Measurements from ENCODE around the gene RALGDS. TPM values are rescaled to one million over a fixed set of nuclear protein-coding genes. Genes with fewer than 3 reads are reported as not detected.
"Not testable (repeated sequence)": the region's sequence is repeated elsewhere in the genome, so short reads cannot be mapped to it uniquely, and the experiment has no call there.

The RALGDS gene
- total RNA-seq, 2 experiments from 2014 or later: 50.3 to 51.9 TPM

DNA sequence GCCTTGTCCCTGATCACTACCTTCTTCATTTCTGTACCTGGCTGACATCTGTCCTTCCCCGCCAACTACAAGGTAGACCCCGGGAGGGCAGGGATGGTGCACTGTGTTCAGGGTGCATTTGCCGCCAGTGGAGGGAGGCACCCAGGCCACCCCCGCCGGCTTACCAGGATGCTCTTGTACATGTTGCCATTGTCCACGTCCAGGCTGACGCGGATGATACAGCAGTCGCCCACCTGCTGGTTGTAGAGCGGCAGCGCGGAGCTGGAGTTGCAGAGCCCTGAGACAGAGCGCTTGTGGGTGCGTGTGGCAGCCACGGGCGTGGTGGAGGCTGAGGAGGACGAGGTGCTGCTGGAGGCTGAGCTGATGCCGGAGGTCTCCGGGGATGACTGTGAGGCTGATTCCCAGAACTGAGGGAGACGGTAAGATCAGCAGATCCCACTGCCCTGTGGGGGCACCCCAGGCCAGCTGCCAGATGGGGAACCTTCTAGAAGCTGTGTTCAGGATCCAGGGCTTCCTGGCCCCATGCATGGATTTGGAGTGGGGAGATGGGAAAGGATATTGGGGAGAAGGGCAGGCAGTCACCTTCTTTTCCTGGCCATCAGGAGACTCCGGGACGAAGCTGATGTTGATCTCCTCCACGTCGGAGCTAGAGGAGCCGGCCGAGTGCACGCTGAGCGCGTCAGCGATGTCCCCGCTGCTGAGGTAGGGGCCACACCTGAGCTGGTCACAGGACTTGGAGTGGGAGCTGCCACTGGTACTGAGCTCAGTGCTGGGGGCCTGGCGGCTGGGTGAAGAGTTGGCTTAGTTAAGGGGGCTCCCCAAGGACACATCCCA is 19.5 kb downstream of the RALGDS start:
- DNase-seq: no peak
- no peak overlapping the region for H3K27ac Mint-ChIP-seq
- peaks cover 5% of the 10 kb centered on the region for H3K9me3 Mint-ChIP-seq
- H3K36me3 Mint-ChIP-seq: peaks cover 48% of the 10 kb centered on the region
- H3K4me1 Mint-ChIP-seq: no peaks in the 10 kb centered on the region
- H3K4me3 Mint-ChIP-seq: no peak overlapping the region
- H3K27me3 Mint-ChIP-seq: no peaks in the 10 kb centered on the region

GRCh38 chr9:133100506-133101355 is 20.3 kb downstream of the RALGDS start:
- Mint-ChIP-seq H3K4me1 (no peaks in the 10 kb centered on the region), H3K4me3 (no peak overlapping the region), H3K27me3 (no peaks in the 10 kb centered on the region), H3K9me3 (peaks cover 13% of the 10 kb centered on the region), H3K27ac (no peak overlapping the region), H3K36me3 (peaks cover 53% of the 10 kb centered on the region)
- DNase-seq: no peak

- H3K36me3 Mint-ChIP-seq: peaks cover 54% of the 10 kb centered on the region
- H3K27ac Mint-ChIP-seq: no peak overlapping the region
- no peak overlapping the region for H3K4me3 Mint-ChIP-seq
- H3K9me3 Mint-ChIP-seq: peaks cover 16% of the 10 kb centered on the region
- H3K27me3 Mint-ChIP-seq: no peaks in the 10 kb centered on the region
- H3K4me1 Mint-ChIP-seq: no peaks in the 10 kb centered on the region
- DNase-seq: no peak
Observed at GRCh38 chr9:133099726-133100505, 21.1 kb downstream of the RALGDS start.

- Mint-ChIP-seq H3K9me3 (peaks cover 16% of the 10 kb centered on the region), H3K36me3 (peaks cover 55% of the 10 kb centered on the region), H3K27ac (no peak overlapping the region), H3K4me3 (no peak overlapping the region), H3K27me3 (no peaks in the 10 kb centered on the region), H3K4me1 (no peaks in the 10 kb centered on the region)
- no peak for DNase-seq
Observed at GRCh38 chr9:133098871-133099270, 22.2 kb downstream of the RALGDS start.

DNA sequence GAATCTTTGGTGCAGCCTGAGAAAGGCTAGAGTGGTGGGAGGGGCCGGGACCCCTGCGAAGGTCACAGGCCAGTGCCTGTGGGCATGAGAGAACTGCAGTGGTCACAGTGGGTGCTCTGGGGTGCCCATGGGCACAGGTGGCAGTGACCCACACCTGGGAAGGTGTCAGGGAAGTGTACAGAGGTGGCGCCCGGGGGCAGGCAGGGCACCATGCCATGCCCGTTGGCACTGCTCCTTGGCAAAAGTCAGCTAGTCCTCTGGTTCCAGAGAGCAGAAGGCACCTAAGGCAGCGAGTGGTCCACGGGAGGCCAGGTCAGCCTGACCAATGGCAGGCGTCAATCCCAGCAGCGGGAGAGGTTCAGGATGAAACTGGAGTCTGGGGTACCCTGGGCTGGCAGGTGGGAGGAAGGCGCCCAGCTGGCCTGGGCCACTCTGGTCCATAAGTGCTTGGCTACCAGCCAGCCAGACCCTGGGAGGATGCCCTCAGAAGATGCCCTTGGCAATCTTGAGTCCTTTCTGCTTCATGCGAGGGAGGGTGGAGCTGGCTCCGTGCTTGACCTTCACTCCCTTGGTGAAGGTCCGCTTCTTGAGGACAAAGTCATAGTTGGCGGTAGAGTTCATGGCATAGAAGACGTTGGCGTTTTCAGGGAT is 22.8 kb downstream of the RALGDS start:
- peaks cover 55% of the 10 kb centered on the region for H3K36me3 Mint-ChIP-seq
- H3K9me3 Mint-ChIP-seq: peaks cover 16% of the 10 kb centered on the region
- DNase-seq: no peak
- no peaks in the 10 kb centered on the region for H3K4me1 Mint-ChIP-seq
- no peak overlapping the region for H3K27ac Mint-ChIP-seq
- no peak overlapping the region for H3K4me3 Mint-ChIP-seq
- H3K27me3 Mint-ChIP-seq: no peaks in the 10 kb centered on the region

- DNase-seq: no peak
- no peaks in the 10 kb centered on the region for H3K27me3 Mint-ChIP-seq
- H3K27ac Mint-ChIP-seq: no peak overlapping the region
- H3K4me1 Mint-ChIP-seq: no peaks in the 10 kb centered on the region
- peaks cover 16% of the 10 kb centered on the region for H3K9me3 Mint-ChIP-seq
- no peak overlapping the region for H3K4me3 Mint-ChIP-seq
- H3K36me3 Mint-ChIP-seq: peaks cover 41% of the 10 kb centered on the region
Observed at GRCh38 chr9:133094842-133095393, 26.1 kb downstream of the RALGDS start.

DNA sequence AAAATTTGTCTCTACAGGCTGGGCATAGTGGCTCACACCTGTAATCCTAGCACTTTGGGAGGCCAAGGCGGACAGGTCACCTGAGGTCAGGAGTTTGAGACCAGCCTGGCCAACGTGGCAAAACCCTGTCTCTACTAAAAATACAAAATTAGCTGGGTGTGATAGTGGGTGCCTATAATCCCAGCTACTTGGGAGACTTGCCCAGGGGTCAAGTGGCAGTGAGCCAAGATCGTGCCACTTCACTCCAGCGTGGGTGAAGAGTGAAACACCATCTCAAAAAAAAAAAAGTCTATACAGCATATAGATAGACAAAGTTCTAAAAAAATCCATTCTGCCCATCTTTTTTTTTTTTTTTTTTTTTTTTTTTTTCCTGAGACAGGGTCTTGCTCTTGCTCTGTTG is 26.7 kb downstream of the RALGDS start:
- not testable (repeated sequence) for H3K4me1 Mint-ChIP-seq, H3K27ac Mint-ChIP-seq, DNase-seq, H3K27me3 Mint-ChIP-seq, H3K4me3 Mint-ChIP-seq
- Mint-ChIP-seq H3K36me3 (peaks cover 38% of the 10 kb centered on the region), H3K9me3 (peaks cover 16% of the 10 kb centered on the region)

DNA sequence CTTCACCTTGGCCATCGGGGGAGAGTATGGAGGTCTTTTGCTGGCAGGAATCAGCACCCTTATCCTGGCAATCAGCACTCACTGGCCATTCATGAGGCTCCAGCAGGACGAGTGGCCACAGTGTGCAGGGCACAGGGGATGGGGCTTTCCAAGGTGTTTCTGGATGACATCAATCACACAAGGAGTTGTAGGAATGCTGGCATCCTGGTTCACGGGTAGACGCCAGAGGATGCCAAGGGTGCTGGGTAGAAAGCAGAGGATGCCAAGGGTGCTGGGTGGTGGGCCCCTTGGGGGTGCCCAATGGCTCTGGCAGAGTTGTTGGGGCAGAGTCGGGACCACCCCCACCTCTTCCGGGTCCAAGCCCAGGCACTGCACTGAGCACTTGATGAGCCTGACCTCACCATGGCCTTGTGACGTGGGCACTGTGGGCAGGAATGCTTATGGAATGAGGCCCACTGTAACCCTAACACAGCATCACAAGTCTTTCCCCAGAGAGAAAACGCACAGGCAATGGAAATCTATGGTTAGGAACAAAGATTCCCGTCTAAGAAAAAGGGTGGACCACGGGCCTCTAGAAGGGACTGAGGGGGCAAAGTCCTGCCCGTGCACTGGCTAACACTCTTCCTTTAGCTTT is 30.2 kb downstream of the RALGDS start:
- DNase-seq: no peak
- Mint-ChIP-seq H3K27ac (no peak overlapping the region), H3K4me1 (no peaks in the 10 kb centered on the region), H3K27me3 (no peaks in the 10 kb centered on the region), H3K36me3 (peaks cover 3% of the 10 kb centered on the region), H3K9me3 (peaks cover 4% of the 10 kb centered on the region), H3K4me3 (no peak overlapping the region)

DNA sequence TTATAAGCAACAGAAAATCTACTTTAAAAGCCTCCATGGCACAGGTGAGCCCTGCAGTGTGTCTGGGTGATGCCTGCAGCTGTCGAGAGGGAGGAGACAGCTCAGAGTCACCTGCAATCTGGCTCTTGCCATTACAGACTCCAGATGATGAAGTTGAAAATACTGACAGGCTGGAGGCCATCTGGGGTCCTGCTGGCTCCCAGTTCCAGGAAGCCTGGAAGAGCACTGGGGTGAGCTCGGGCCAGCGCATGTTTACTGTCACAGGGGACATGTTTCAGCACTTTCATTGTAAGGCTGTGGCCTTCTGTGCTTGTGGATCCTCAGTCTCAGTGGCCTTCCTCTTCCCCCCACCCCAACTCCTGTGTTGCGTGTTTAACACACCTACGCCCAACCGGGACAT is 30.9 kb downstream of the RALGDS start:
- peaks cover 2% of the 10 kb centered on the region for H3K36me3 Mint-ChIP-seq
- H3K27me3 Mint-ChIP-seq: no peaks in the 10 kb centered on the region
- no peak overlapping the region for H3K27ac Mint-ChIP-seq
- DNase-seq: no peak
- peaks cover 2% of the 10 kb centered on the region for H3K9me3 Mint-ChIP-seq
- no peak overlapping the region for H3K4me3 Mint-ChIP-seq
- no peaks in the 10 kb centered on the region for H3K4me1 Mint-ChIP-seq

- no peak for DNase-seq
- Mint-ChIP-seq H3K27me3 (no peaks in the 10 kb centered on the region), H3K36me3 (no peaks in the 10 kb centered on the region), H3K9me3 (no peaks in the 10 kb centered on the region), H3K4me3 (no peak overlapping the region), H3K27ac (no peak overlapping the region), H3K4me1 (no peaks in the 10 kb centered on the region)
Observed at GRCh38 chr9:133089271-133089671, 31.8 kb downstream of the RALGDS start.

DNA sequence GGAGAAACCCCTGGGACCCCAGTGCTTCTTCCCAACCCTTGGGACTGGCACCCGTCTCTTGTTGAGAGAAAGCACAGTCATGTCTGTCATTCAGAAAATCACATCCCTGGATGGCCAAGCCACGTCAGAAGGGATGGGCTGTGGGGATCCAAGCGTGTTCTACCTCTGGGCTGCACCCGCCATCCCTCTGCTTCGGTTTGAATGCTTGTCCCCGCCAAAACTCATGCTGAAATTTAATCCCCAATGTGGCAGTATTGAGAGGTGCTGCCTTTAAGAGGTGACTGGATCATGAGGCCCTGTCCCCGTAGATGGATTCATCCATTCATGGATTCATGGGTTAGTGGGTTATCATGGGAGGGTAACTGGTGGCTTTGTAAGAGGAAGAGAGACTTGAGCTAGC is 32.3 kb downstream of the RALGDS start:
- no peak overlapping the region for H3K4me3 Mint-ChIP-seq
- H3K27me3 Mint-ChIP-seq: no peaks in the 10 kb centered on the region
- no peaks in the 10 kb centered on the region for H3K9me3 Mint-ChIP-seq
- no peaks in the 10 kb centered on the region for H3K4me1 Mint-ChIP-seq
- H3K27ac Mint-ChIP-seq: no peak overlapping the region
- no peaks in the 10 kb centered on the region for H3K36me3 Mint-ChIP-seq
- no peak for DNase-seq

DNA sequence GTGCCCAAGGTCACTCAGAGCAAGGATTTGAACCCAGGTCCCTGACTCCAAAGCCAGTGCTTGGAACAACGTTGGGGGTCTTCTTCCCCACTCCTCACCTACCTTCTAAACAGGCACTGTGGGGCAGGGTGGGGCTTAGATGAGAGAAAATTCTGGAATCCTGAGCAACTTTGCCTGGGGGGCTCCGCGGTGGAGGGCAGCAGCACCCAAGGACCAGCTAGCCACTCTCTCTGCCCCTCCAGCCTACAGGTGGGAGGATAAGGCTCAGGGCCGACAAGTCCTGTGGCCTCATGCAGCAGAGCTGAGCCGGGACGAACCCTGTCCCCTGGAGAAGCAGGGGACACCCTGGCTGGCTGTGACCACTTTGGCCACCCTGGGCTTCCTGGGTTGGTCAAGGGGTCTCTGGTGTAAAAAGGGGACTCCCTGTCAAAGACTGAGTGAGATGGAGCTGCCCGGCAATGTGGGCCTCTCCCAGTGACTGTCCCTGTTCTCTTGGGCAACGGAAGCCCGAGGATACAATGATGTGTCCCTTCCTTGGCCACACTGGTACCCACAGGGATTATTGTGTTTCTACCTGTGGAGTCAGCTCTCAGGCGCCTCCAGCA is 32.8 kb downstream of the RALGDS start:
- no peaks in the 10 kb centered on the region for H3K9me3 Mint-ChIP-seq
- H3K36me3 Mint-ChIP-seq: no peaks in the 10 kb centered on the region
- no peak for DNase-seq
- H3K27me3 Mint-ChIP-seq: no peaks in the 10 kb centered on the region
- no peak overlapping the region for H3K4me3 Mint-ChIP-seq
- no peaks in the 10 kb centered on the region for H3K4me1 Mint-ChIP-seq
- H3K27ac Mint-ChIP-seq: no peak overlapping the region

GRCh38 chr9:133087429-133088145 is 33.5 kb downstream of the RALGDS start:
- Mint-ChIP-seq H3K9me3 (no peaks in the 10 kb centered on the region), H3K36me3 (no peaks in the 10 kb centered on the region), H3K4me3 (no peak overlapping the region), H3K27me3 (no peaks in the 10 kb centered on the region), H3K27ac (no peak overlapping the region), H3K4me1 (no peaks in the 10 kb centered on the region)
- no peak for DNase-seq

Measured in activated naive CD8-positive, alpha-beta T cell treated with anti-CD3 and anti-CD28 coated beads for 36 hours (primary cell).